ENCODE measurements around the gene PYGL. TPM values are rescaled to one million over a fixed set of nuclear protein-coding genes. Genes with fewer than 3 reads are reported as not detected.
"Not testable (repeated sequence)": the region's sequence is repeated elsewhere in the genome, so short reads cannot be mapped to it uniquely, and the experiment has no call there.

PYGL gene
- total RNA-seq, 1 experiment from 2014 or later = 41.2 TPM

GRCh38 chr14:50901361-50901760 lies 42.9 kb downstream of the PYGL start:
- no peak for TF ChIP-seq CTCF (IDR thresholded peaks at IDR 0.05; ENCODE audit: unreplicated experiment)
- Mint-ChIP-seq H3K27me3 (ENCODE audit: unreplicated experiment) (no peaks in the 10 kb centered on the region), H3K4me3 (ENCODE audit: low read depth, unreplicated experiment) (no peak overlapping the region), H3K27ac (ENCODE audit: unreplicated experiment) (no peak overlapping the region), H3K9me3 (ENCODE audit: low read depth, unreplicated experiment) (no peaks in the 10 kb centered on the region), H3K4me1 (ENCODE audit: low read depth, unreplicated experiment) (peaks cover 8% of the 10 kb centered on the region), H3K36me3 (ENCODE audit: insufficient read depth, unreplicated experiment) (peaks cover 3% of the 10 kb centered on the region)
- intact Hi-C loops (cut with micrococcal nuclease; ENCODE audit: unreplicated experiment) = no loop called here
- no TSS peak for BruUV-seq (replicated peaks)
- no peak for DNase-seq
- CTCF ChIA-PET = no interaction called here

- BruUV-seq (replicated peaks) = no TSS peak
- CTCF ChIA-PET = no interaction called here
- intact Hi-C loops (cut with micrococcal nuclease; ENCODE audit: unreplicated experiment) = no loop called here
- no peak for TF ChIP-seq CTCF (IDR thresholded peaks at IDR 0.05; ENCODE audit: unreplicated experiment)
- no peak for DNase-seq
- Mint-ChIP-seq H3K36me3 (ENCODE audit: insufficient read depth, unreplicated experiment) (peaks cover 4% of the 10 kb centered on the region), H3K9me3 (ENCODE audit: low read depth, unreplicated experiment) (no peaks in the 10 kb centered on the region), H3K4me3 (ENCODE audit: low read depth, unreplicated experiment) (no peak overlapping the region), H3K27ac (ENCODE audit: unreplicated experiment) (no peak overlapping the region), H3K27me3 (ENCODE audit: unreplicated experiment) (no peaks in the 10 kb centered on the region), H3K4me1 (ENCODE audit: low read depth, unreplicated experiment) (peaks cover 14% of the 10 kb centered on the region)
These were observed 46.6 kb downstream of the PYGL start for GRCh38 chr14:50897658-50898175.

- peaks cover 14% of the 10 kb centered on the region for H3K4me1 Mint-ChIP-seq (ENCODE audit: low read depth, unreplicated experiment)
- BruUV-seq (replicated peaks); H3K36me3 Mint-ChIP-seq (ENCODE audit: insufficient read depth, unreplicated experiment); CTCF ChIA-PET; H3K4me3 Mint-ChIP-seq (ENCODE audit: low read depth, unreplicated experiment); H3K9me3 Mint-ChIP-seq (ENCODE audit: low read depth, unreplicated experiment); H3K27me3 Mint-ChIP-seq (ENCODE audit: unreplicated experiment); H3K27ac Mint-ChIP-seq (ENCODE audit: unreplicated experiment); intact Hi-C loops (cut with micrococcal nuclease; ENCODE audit: unreplicated experiment): not testable (repeated sequence)
- peak; percentile 15 for DNase-seq
These were observed 47.3 kb downstream of the PYGL start for GRCh38 chr14:50897005-50897404.

- H3K9me3 Mint-ChIP-seq (ENCODE audit: low read depth, unreplicated experiment); H3K36me3 Mint-ChIP-seq (ENCODE audit: insufficient read depth, unreplicated experiment); H3K27me3 Mint-ChIP-seq (ENCODE audit: unreplicated experiment); intact Hi-C loops (cut with micrococcal nuclease; ENCODE audit: unreplicated experiment); BruUV-seq (replicated peaks); CTCF ChIA-PET: not testable (repeated sequence)
- peak; percentile 9 for DNase-seq
- Mint-ChIP-seq H3K27ac (ENCODE audit: unreplicated experiment) (peak overlapping the region; percentile 23), H3K4me1 (ENCODE audit: low read depth, unreplicated experiment) (peaks cover 14% of the 10 kb centered on the region), H3K4me3 (ENCODE audit: low read depth, unreplicated experiment) (peak overlapping the region; percentile 20)
These were observed 47.9 kb downstream of the PYGL start for GRCh38 chr14:50896421-50896820.

GRCh38 chr14:50892255-50892654 lies 52.0 kb downstream of the PYGL start:
- Mint-ChIP-seq H3K9me3 (ENCODE audit: low read depth, unreplicated experiment) (no peaks in the 10 kb centered on the region), H3K36me3 (ENCODE audit: insufficient read depth, unreplicated experiment) (peaks cover 4% of the 10 kb centered on the region), H3K4me3 (ENCODE audit: low read depth, unreplicated experiment) (no peak overlapping the region), H3K27me3 (ENCODE audit: unreplicated experiment) (no peaks in the 10 kb centered on the region), H3K4me1 (ENCODE audit: low read depth, unreplicated experiment) (peaks cover 14% of the 10 kb centered on the region), H3K27ac (ENCODE audit: unreplicated experiment) (no peak overlapping the region)
- TF ChIP-seq CTCF (IDR thresholded peaks at IDR 0.05; ENCODE audit: unreplicated experiment) = no peak
- BruUV-seq (replicated peaks) = no TSS peak
- CTCF ChIA-PET = no interaction called here
- DNase-seq = no peak
- intact Hi-C loops (cut with micrococcal nuclease; ENCODE audit: unreplicated experiment) = no loop called here

Data from Calu3 (cell line).